HG03575 (cell line): Measurements from ENCODE around the gene SPAG16.
A peak's percentile ranks its signal among the peaks of the same experiment; 100 is the strongest.

Experiments used
- ATAC-seq: cut with Tn5 transposase; IDR thresholded peaks from one replicate; pipeline ENCODE4 v1.9.1; 2021; ENCODE audit not compliant: unreplicated experiment, insufficient number of reproducible peaks, low FRiP score; ENCODE audit errors: extremely low read depth

Gene SPAG16

DNA sequence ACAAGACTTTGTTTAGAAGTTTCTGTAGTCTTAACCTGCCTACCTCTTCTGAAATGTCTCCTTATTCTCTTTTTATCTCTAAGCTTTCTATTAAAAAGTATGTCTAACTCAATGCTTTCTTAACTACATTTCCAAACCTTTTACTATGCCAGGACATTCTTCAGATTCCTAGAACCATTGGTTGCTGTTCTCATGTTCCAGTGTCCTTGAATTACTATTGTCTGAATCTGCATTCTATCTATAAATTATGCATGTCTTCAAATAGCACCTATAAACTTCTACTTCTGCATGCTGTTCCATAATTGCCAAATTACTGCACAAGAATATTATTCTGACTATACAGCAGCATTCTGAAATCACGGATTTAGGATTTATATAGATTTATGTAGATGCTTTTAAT, 960.6 kb downstream of the SPAG16 start:
- no peak for ATAC-seq

DNA sequence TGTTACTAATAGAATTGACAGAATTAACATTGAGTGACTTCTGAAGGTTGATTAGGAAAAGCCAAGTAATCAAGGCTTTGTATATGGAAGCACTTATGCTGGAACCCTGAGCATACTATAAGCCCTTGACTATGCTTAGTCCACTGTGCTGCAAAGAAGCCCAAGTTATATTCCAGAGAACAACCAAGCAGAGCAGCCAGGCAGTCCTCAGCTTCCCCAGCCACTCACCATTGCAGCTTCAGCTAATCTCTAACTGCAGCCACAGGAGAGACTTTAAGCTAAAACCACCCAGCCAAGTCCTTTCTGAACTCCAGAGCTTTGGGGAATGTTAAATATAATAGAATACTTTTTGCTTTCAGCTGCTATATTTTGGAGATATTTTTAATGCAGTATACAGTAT, 962.2 kb downstream of the SPAG16 start:
- ATAC-seq, result no peak

DNA sequence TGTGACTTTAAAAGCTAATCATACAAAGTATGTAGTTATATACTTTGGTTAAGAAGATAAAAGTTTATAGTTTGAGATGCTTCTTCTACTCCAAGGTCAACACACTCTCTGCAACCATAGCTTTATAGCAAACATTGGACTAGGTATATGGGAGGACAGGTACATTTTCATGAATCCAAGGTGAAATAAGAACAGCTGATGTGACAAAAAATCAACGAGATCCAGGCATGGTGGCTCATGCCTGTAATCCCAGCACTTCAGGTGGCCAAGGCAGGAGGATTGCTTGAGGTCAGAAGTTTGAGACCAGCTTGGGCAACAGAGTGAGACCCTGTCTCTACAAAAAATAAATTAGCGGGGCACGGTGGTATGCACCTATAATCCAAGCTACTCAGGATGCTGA, 963.3 kb downstream of the SPAG16 start:
- ATAC-seq, result no peak

DNA sequence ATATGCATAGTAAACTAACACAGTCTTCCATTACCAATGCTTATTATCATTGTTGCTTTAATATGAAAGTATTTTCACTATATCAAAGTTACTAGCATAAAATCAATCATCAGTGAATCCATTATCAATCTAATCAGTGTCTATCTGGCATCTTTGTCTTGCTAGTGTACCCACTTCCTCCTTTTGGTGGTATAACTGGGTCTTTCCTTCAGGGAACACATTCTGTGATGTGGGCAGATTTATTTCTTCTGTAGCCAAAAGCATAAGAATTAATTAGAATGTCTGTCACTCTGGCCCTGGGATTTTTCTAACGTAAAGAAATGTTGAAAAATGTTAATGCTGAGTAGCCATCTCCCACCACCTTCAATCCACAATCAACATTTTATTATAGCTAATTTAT, 970.8 kb downstream of the SPAG16 start:
- ATAC-seq, result no peak

DNA sequence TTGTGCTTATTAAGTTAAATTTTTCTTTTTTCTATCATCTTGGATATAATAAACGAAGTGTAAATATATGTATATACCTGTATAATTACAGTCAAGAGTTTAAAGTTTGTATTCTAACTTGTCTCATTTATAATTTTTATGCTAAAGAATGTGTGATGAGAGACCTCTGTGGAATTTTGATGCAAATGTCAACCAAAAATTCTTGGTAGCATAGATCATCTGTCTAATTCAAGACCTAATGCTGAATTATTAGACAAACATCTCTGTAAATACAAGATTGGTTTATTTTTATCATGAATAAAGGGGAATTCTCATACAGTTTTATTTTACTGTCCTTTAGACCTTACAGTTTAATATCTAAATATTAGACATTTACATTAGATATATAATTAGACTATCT, 977.4 kb downstream of the SPAG16 start:
- ATAC-seq, result no peak

DNA sequence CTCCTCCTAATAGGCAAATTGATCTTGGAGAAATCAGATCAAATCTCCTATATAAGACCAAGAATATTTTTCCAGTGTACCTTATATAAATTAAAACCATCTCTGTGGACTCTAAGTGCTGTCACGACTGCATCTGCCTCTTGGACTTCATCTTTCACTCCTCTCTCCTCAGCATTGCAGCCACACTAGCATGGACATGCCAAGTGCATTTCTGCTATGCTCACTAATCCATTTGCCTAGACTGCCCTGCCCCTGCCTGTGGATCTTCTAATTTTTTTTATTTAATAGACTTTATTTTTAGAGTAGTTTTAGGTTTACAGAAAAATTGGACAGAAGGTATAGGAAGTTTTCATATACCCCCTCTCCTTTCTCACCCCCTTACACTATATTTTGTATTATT, 979.9 kb downstream of the SPAG16 start:
- ATAC-seq, result no peak

DNA sequence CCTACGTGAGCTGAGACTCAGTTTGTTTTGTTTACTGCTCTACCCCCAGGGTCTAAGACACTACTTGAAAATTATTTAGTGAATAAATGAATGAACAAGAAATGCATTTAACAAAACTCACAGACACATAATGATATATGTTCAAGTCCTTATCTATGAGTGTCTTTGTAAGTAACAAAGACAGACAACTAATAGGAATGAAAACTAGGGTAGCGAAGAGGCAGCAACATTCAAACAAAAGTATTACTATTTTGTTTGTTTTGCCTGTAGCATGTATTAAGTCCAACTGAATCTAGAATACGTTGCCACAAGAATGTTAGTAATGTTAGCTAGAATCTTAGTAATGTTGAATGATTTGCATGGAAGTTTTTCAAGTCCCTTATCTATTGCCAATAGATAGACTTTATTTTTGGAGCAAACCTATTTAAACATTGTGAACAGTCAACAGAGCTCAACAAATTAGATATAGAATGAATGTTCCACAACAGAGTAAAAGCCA, 981.8 kb downstream of the SPAG16 start:
- no peak for ATAC-seq

DNA sequence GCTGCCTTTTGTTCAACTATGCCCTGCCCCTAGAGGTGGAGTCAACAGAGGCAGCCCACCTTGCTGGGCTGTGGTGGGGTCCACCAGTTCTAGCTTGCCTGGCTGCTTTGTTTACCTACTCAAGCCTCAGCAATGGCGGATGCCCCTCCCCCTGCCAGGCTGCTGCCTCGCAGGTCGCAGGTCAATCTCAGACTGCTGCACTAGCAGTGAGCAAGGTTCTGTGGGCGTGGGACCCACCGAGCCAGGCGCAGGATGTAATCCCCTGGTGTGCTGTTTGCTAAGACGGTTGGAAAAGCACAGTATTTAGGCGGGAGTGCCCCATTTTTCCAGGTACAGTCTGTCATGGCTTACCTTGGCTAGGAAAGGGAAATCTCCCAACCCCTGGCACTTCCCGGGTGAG, 993.6 kb downstream of the SPAG16 start:
- no peak for ATAC-seq

DNA sequence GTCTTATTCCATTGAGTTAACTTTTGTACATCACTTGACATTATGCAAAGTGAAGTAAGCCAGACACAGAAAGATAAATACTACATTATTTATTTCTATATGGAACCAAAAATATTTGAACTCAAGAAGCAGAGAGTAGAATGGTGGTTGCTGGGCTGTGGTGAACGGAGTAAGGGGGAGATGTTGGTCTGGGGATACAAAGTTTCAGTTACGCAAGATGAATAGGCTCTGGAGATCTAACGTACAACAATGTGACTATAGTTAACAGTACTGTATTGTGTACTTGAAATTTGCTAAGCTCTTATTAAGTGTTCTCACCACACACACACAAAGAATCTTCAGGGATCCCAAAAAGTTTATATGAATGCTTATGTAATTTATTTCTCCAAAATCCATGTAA, 1001.7 kb downstream of the SPAG16 start:
- ATAC-seq, result no peak

DNA sequence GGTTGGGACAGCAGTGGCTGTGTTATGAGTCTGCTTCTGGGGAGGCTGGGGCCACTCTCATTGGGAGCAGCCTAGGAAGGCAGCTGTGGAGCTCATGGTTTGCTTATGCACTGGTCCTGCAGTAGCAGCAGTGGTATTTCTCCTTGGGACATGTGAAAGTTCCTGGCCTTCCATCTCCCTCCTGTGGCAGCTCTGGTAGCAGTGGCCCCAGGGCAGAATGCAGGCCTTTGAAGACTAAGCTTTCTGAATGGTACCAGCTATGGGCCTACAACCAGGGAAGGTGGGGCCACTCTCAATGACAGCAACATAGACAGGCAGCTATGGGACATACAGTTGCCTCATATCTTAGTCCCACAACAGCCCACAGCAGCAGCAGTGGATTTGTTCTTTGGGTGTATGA, 1009.3 kb downstream of the SPAG16 start:
- ATAC-seq, result no peak

DNA sequence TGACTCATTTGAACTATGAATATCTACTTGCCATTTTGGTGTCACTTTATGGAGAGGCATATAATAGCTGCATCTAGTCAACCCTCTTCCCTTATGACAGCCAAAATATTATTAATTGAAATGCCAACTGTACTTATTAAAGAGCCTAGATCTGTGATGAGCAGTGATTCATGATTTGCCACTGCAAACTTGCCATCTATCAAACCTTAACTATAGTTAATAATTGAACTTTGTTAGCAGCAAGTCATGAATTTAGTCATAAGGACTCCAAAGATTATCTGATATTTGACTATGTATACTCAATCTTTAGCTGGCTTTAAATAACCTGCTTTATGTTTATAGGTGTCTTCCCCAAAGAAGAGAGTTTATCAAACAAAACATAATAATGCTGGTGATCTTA, 1010.2 kb downstream of the SPAG16 start:
- ATAC-seq, result no peak

DNA sequence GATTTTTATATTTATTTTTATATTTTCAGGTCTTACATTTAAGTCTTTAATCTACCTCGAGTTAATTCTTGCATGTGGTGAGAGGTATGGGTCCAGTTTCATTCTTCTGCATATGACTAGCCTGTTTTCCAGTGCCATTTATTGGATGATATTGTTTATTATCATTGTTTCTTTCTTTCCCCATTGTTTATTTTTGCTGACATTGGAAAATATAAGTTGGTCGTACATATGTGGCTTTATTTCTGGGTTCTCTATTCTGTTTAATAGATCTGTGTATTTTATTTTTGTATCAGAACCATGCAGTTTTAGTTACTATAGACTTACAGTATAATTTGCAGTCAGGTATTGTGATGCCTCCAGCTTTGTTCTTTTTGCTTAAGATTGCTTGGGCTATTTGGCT, 1013.2 kb downstream of the SPAG16 start:
- ATAC-seq, result no peak

DNA sequence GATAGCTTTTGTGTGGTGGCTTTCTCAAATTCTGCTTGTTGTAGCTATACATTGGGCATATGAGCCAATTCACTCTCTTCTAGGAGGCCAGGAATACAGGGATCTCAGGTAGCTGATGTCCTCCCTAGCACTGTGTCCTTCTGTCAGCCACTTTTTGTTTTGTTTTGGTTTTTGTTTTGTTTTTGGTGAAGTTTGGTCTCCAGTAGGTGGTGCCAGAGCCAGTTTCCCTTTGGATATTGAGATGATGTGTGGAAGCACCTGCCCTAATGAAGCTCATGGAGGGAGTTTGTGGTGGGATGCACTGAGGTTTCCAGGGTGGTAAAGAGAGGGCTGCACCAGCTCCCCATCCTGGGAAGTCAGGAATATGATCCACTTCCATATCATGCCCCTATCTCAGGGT, 1026.1 kb downstream of the SPAG16 start:
- ATAC-seq, result peak; percentile 50

DNA sequence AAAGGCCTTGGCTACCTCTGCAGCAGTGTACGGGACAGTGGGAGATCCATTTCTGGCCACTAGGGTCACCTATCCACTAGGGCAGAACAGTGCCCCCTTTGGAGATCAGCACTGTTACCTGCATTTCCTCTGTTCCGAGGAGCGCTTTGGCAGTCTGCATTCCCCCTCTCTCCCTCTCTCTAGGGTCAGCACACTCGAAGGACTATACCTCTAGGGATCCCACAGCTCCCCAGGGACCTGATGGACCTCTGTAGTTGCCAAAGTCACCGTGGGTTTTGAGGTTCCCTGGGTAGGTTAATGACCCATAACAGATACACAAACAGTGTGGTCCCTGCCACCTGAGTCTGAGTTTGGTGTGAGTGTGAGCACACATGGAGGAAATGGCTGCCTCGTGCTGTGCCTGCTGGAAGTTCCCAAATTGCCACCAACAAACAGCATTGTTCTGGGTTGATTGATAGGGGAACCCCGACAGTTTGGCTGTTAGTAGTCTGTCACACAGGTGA, 1026.8 kb downstream of the SPAG16 start:
- no peak for ATAC-seq

DNA sequence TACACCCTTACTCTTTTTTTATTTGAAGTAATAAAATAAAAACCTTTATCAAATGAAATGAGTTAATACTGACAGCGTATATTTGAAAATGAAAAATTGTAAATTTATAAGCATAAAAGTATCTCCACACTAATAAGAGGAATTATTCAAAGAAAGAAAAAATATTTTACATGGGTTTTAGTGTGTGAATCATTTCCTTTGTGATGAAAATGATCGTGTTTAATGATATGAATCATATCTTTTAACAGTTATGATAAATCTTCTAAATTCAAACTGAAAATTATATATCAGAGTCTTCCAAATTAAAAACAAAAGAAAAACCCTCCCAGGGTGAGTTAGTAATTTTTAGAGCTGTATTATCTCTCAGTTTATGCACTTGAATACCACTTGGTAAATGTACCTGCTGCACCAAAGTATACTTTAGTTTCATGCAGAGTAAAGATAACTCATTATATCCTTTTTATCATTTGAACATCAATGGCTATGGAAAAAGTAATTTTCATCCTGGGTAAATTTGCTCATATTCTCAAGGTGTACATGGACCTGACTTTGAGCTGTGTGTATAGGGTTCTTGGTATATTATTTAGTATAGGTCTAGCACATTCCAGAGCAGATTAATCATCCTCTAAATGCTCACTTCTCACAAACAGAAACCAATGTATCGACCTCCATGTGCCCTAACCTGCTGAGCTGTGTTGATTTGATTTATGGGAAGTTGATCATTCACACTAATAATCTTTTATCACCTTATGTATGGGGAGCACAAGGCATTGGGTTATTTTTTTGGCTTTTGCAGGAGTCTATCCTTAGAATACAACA, 1027.9 kb downstream of the SPAG16 start:
- no peak for ATAC-seq

DNA sequence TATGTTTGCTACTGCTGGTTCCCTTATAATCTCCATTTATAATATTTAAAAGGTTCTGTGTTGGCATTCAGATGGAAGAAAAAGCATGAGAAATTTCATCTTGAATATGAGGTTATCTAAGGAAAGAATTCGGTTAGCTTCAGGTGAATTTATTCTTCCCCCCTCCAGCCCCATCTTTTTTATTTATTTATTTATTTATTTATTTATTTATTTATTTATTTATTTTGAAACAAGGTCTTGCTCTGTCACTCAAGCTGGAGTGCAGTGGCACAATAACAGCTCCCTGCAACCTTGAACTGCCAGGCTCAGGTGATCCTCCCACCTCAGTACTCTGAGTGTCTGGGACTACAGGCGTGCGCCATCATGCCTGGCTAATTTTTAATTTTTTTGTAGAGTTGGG, 1031.1 kb downstream of the SPAG16 start:
- no peak for ATAC-seq

DNA sequence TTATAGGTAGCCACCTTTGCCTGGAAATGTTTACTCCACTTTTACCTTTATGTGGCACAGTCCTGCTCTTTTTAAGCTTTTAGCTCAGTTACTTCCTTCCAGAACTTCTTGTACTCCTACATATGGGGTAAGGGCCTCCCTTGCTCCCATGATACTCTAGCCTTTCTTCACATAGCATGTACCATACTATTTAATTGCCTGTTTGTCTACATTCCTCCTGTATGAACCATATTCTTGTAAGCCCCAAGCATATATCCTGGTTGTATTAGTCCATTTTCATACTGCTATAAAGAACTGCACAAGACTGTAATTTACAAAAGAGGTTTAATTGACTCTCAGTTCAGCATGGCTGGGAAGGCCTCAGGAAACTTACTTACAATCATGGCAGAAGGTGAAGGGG, 1035.9 kb downstream of the SPAG16 start:
- no peak for ATAC-seq

DNA sequence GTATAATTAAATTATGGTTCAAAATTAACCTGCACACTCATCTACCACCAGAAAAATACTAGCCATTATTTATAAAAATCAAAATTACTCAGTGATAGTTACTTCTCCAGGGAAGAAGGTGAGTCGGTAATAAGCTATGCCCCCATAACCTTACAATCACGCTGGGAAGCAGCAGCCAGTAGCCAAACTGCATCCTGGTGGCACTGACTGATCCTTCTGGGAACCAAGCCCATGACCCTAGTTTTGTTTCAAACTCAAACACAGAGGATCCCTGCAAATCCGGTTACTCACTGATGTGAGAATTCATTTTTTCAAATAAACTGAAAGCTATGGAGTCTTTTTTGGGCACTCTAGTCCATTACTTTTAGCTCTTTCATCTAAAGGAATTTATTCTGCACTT, 1038.4 kb downstream of the SPAG16 start:
- no peak for ATAC-seq

DNA sequence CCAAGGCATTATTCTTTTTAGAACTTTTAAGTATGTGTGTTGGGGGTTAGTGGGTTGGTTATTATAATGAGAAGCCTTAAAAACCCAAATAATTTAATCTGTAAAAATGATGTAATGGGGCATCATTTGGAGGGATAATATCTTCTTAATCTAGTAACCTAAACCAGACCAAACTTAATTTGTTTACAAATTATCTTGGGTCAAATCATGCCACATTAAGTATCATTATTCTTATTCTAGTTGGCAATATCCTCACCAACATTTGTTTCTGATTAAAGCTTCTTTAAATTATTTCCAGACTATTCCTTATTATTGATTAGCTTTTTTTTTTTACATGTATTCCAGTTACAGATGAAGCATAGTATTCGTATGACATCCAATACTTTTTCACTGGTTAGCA, 1041.1 kb downstream of the SPAG16 start:
- no peak for ATAC-seq

DNA sequence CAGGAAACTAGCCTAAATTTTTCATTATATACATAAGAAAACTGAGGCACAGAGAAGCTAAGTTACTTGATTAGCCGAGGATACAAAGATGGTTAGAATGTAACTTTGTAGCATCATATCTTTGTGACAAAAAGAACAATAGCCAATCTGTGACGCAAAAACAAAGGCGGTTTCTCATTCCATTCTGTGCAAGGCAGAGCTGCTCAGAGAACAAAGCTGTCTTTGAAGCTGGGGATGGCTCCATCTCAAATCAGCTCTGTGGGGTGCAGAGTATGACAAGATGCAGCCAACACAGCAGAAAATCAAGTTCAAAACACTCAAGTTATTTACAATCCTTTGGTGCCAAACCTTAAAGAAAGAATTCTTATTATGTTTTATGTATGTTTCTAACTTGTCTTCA, 1044.7 kb downstream of the SPAG16 start:
- no peak for ATAC-seq

DNA sequence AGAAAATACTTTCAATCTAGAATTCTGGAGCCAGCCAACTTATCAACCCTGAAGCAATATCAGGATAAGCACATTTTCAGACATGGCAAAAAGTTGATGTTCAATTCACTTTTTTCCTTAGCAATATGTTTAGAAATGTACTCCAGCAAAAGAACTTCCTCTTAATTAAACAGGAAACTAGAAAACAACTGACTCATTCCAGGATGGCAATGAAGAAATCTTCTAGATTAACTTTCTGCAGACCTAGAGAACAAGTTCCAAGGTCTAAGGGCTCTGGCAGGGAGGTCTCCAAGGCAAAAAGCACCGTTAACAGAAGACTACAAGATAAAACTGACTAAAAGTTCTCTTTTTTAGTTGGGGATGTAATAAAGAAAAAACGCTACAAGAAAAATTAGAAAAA, 1057.4 kb downstream of the SPAG16 start:
- no peak for ATAC-seq
